GM12878 (cell line): ENCODE results near the gene TAF6. TPM values are rescaled to one million over a fixed set of nuclear protein-coding genes. Genes with fewer than 3 reads are reported as not detected.

ENCODE experiments used
- ATAC-seq: fragments of 200-7000 bp; cut with Tn5 transposase; 3 replicates; pipeline ENCODE4 v1.9.1; 2020; ENCODE audit warnings: mild to moderate bottlenecking, moderate library complexity
- BruUV-seq: library from RNA; stranded (reverse); fragments of 400-500 nt; replicated peaks from 2 replicates; lab custom pipeline; 2021; lab: Mats Ljungman, UMichigan
- CTCF ChIA-PET: fragments of 300-600 bp; sonication (Branson Sonifier 250); formaldehyde crosslinking; extraction: SDS; loops from one replicate; lab custom pipeline; 2021; ENCODE audit warnings: inconsistent platforms; lab: Yijun Ruan, JAX
- POLR2A ChIA-PET: fragments of 350-600 bp; formaldehyde crosslinking; extraction: SDS; loops from one replicate; lab custom pipeline; 2021; ENCODE audit warnings: inconsistent platforms; lab: Charles Lee
- RAD21 ChIA-PET: fragments of 300-600 bp; sonication (Branson Sonifier 250); formaldehyde crosslinking; loops from one replicate; lab custom pipeline; 2023; ENCODE audit warnings: antibody characterized with exemption; ENCODE audit not compliant: unreplicated experiment; lab: Charles Lee
- SMC1A ChIA-PET: fragments of 300-600 bp; sonication (Branson Sonifier 250); formaldehyde crosslinking; loops from one replicate; lab custom pipeline; 2023; ENCODE audit not compliant: unreplicated experiment, uncharacterized antibody; lab: Charles Lee
- DNase-seq: peaks from one replicate; pipeline ENCODE4 v3.0.0-alpha.2; 2011; ENCODE audit warnings: low read depth, low spot score
- FAIRE-seq: peaks from 3 replicates; lab custom pipeline; 2011; peaks lifted over from hg19 to GRCh38; lab: Jason Lieb, UNC
- H2AFZ ChIP-seq: 2 replicates; pipeline ENCODE4 v1.6.0; 2011; ENCODE audit warnings: low read depth, low read length, control low read depth; ENCODE audit not compliant: control insufficient read depth
- H3K27ac ChIP-seq: 2 replicates; pipeline ENCODE4 v1.5.1; 2011; ENCODE audit warnings: control low read depth; ENCODE audit not compliant: control insufficient read depth, insufficient read depth
- H3K27me3 ChIP-seq, 2 experiments: replicated peaks in 1 of 2; 2 replicates each; pipeline versions ENCODE4 v1.6.0 to v1.6.1; 2011; ENCODE audit warnings: low read length in 1 of 2; ENCODE audit not compliant: control insufficient read depth in 2 of 2, insufficient read depth in 2 of 2
- H3K36me3 ChIP-seq, 2 experiments: 2 replicates each; pipeline ENCODE4 v1.5.1; 2011; ENCODE audit warnings: low read length in 1 of 2; ENCODE audit not compliant: control insufficient read depth in 2 of 2, insufficient read depth in 2 of 2
- H3K4me1 ChIP-seq: 2 replicates; pipeline ENCODE4 v1.6.1; 2011; ENCODE audit warnings: mild to moderate bottlenecking, low read length, moderate library complexity, mixed read lengths; ENCODE audit not compliant: control insufficient read depth, insufficient read depth
- H3K4me2 ChIP-seq: 2 replicates; pipeline ENCODE4 v1.6.0; 2011; ENCODE audit warnings: control low read depth; ENCODE audit not compliant: control insufficient read depth, insufficient read depth
- H3K4me3 ChIP-seq: fragments of 200-600 bp; sonication (generic); 2 replicates; pipeline ENCODE4 v1.5.1; 2016
- H3K79me2 ChIP-seq: 2 replicates; pipeline ENCODE4 v1.6.0; 2011; ENCODE audit warnings: low read length; ENCODE audit not compliant: control insufficient read depth, insufficient read depth
- H3K9ac ChIP-seq: 2 replicates; pipeline ENCODE4 v1.8.0; 2011; ENCODE audit warnings: low read length, control low read depth, mixed read lengths; ENCODE audit not compliant: control insufficient read depth, insufficient read depth
- H3K9me3 ChIP-seq: replicated peaks from 3 replicates; pipeline ENCODE4 v1.5.1; 2011; ENCODE audit warnings: mild to moderate bottlenecking, low read length; ENCODE audit not compliant: control insufficient read depth, insufficient read depth
- H4K20me1 ChIP-seq: 2 replicates; pipeline ENCODE4 v1.6.0; 2011; ENCODE audit not compliant: control insufficient read depth, insufficient read depth
- BCLAF1 ChIP-seq: fragments of 450-650 bp; IDR thresholded peaks from 2 replicates; pipeline ENCODE4 v1.6.1; 2017; ENCODE audit warnings: antibody characterized with exemption, mild to moderate bottlenecking, moderate library complexity
- E2F8 ChIP-seq: fragments of 450-650 bp; IDR thresholded peaks from 2 replicates; pipeline ENCODE4 v1.6.1; 2018; ENCODE audit warnings: mild to moderate bottlenecking, low read depth, moderate library complexity; ENCODE audit not compliant: partially characterized antibody
- FOXK2 ChIP-seq: fragments of 450-650 bp; IDR thresholded peaks from 2 replicates; pipeline ENCODE4 v1.6.1; 2017; ENCODE audit warnings: mild to moderate bottlenecking, moderate library complexity
- MYC ChIP-seq: IDR thresholded peaks from 2 replicates; pipeline ENCODE4 v1.6.1; 2011; ENCODE audit warnings: mild to moderate bottlenecking, low read length, moderate library complexity, inconsistent platforms; ENCODE audit not compliant: insufficient read depth, insufficient replicate concordance, insufficient read length, severe bottlenecking
- NR2F1 ChIP-seq: fragments of 450-650 bp; conservative IDR thresholded peaks from 2 replicates; pipeline ENCODE4 v1.6.1; 2017; ENCODE audit warnings: mild to moderate bottlenecking
- RBBP5 ChIP-seq: fragments of 200-600 bp; sonication (generic); conservative IDR thresholded peaks from 2 replicates; pipeline ENCODE4 v1.6.1; 2016
- ZBED1 ChIP-seq: IDR thresholded peaks from 2 replicates; pipeline ENCODE4 v1.6.1; 2016; ENCODE audit warnings: borderline replicate concordance
- ZBTB33 ChIP-seq: fragments of 450-650 bp; IDR thresholded peaks from 2 replicates; pipeline ENCODE4 v1.6.1; 2017; ENCODE audit warnings: mild to moderate bottlenecking
- ZNF24 ChIP-seq: fragments of 450-650 bp; IDR thresholded peaks from 2 replicates; pipeline ENCODE4 v1.6.1; 2017; ENCODE audit warnings: antibody characterized with exemption, mild to moderate bottlenecking
- WGBS: methylation state at CpG from one replicate; pipeline ENCODE4 v1.1.6; 2016; ENCODE audit warnings: low lambda C conversion rate; ENCODE audit not compliant: insufficient replicate concordance, insufficient coverage; ENCODE audit errors: missing lambda C conversion rate; 5-methylcytosine and 5-hydroxymethylcytosine counted together
- in situ Hi-C: fragments of 300-500 bp; cut with MboI; formaldehyde crosslinking; loops from 9 replicates; pipeline ENCODE4 v1.14.3; 2018; ENCODE audit warnings: mixed read lengths
- intact Hi-C: fragments of 100-400 bp; cut with micrococcal nuclease; formaldehyde crosslinking; loops from one replicate; pipeline ENCODE4 v1.14.2; 2022; ENCODE audit not compliant: unreplicated experiment
- polyA plus RNA-seq, 11 experiments: library from polyadenylated mRNA; depleted of rRNA in 4 of 11; unstranded in 6 of 11; stranded (reverse) in 5 of 11; fragments of >200 nt; fragmentation: Nextera tagmentation in 4 of 11; fragmentation: Illumina TruSeq in 1 of 11; extraction: Ambion mirVana in 4 of 11; extraction: Trizol in 1 of 11; gene quantifications; 1 replicate in 1 of 11; 2 replicates in 10 of 11; pipeline versions ENCODE4 v1.2.1 to v1.2.3, GENCODE V29; 2011 to 2016; ENCODE audit warnings: inconsistent platforms in 2 of 11, missing spikeins in 2 of 11, low read depth in 1 of 11
- total RNA-seq, 4 experiments: library from RNA; depleted of rRNA in 3 of 4; stranded (reverse); fragments of >200 nt in 3 of 4; fragmentation: Illumina TruSeq in 1 of 4; extraction: Trizol in 1 of 4; gene quantifications; 2 replicates each; pipeline versions ENCODE4 v1.2.1 to v1.2.3, GENCODE V29; 2013 to 2021

The TAF6 gene
- total and polyA plus RNA-seq, 10 of the 15 experiments (the other 5 are each of a cell fraction or from before 2014, with no cell fraction given) = 0.27 to 42.6 (median 17.0) TPM

GRCh38 chr7:100064162-100064561, 55.0 kb downstream of the TAF6 start:
- DNase-seq (no peak), FAIRE-seq (no peak), ATAC-seq (no peak)
- Histone ChIP-seq H3K27ac (no peak overlapping the region), H3K27me3 (no peaks in the 10 kb centered on the region), H3K9ac (no peak overlapping the region), H3K9me3 (no peaks in the 10 kb centered on the region), H3K4me3 (no peak overlapping the region), H3K4me2 (no peak overlapping the region), H3K36me3 (peaks cover 2 to 12% of the 10 kb centered on the region in 2 experiments; a peak in 2 of 4 replicates), H3K4me1 (no peaks in the 10 kb centered on the region), H2AFZ (no peak overlapping the region), H3K79me2 (no peaks in the 10 kb centered on the region), H4K20me1 (no peaks in the 10 kb centered on the region)
- ChIA-PET RAD21 (no interaction called here), SMC1A (interaction anchor here (0.6 kb wide), 1 partner anchor 10 kb away, joined by 3 read pairs; no protein-coding TSS in a partner anchor), POLR2A (interaction anchor here (1.0 kb wide), 1 partner anchor 12 kb away, joined by 3 read pairs; no protein-coding TSS in a partner anchor), CTCF (interaction anchor here (0.8 to 1.9 kb wide), 5 partner anchors 11 to 43 kb away, joined by 3 to 5 read pairs (median 3); no protein-coding TSS in a partner anchor)
- BruUV-seq = TSS peak; percentile 61
- 98% methylated on average over 9 of the region's 9 CpGs for WGBS
- TF ChIP-seq BCLAF1 (no peak), E2F8 (no peak), FOXK2 (no peak), RBBP5 (no peak), ZBED1 (no peak), NR2F1 (no peak), MYC (no peak), ZBTB33 (no peak), ZNF24 (no peak)
- intact Hi-C loops = no loop called here
- in situ Hi-C loops = no loop called here
